Gastroesophageal sphincter (tissue), 3 donors: ENCODE results near the gene SYNRG.

Experiments used
- CTCF ChIP-seq, 4 experiments: fragments of 200-600 bp in 2 of 4; fragments of 450-650 bp in 2 of 4; sonication (generic) in 1 of 4; IDR thresholded peaks; one replicate each; pipeline ENCODE4 v1.5.1; 2017 to 2019; ENCODE audit warnings: antibody characterized with exemption in 4 of 4, mild to moderate bottlenecking in 2 of 4, moderate library complexity in 2 of 4
- EP300 ChIP-seq: sonication (generic); formaldehyde crosslinking; IDR thresholded peaks from one replicate; pipeline ENCODE4 v1.6.1; 2017; ENCODE audit warnings: antibody characterized with exemption, mild to moderate bottlenecking
- POLR2A ChIP-seq, 2 donors: fragments of 450-650 bp; IDR thresholded peaks; one replicate each; pipeline ENCODE4 v1.6.1; 2017; ENCODE audit warnings: antibody characterized with exemption in 2 of 2, mild to moderate bottlenecking in 2 of 2, moderate library complexity in 1 of 2
- POLR2AphosphoS5 ChIP-seq: sonication (generic); formaldehyde crosslinking; IDR thresholded peaks from one replicate; pipeline ENCODE4 v1.6.1; 2017; ENCODE audit warnings: antibody characterized with exemption

DNA sequence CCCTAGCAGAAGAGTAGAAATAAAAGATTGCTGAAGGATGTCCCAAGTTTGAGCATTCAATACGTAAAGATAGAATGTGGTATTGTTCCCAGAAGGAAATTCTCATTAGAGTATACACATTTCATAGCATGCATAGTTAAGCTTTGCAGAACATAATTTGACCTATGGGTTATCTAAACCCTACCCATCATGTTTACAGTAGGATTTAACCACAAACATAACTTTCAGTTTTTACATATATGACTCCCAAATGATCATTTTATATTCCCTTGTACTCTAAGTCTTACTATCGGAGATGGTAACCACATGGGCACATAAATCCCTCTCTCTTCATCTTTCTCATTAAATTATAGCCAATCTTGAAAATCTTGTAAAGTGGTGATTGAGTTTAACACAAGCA, 50.9 kb downstream of the SYNRG start:
- TF ChIP-seq CTCF (IDR thresholded peaks at IDR 0.05) (no peak), POLR2AphosphoS5 (no peak), POLR2A (IDR thresholded peaks at IDR 0.05) (no peak), EP300 (no peak)
